GM12864 (cell line): ENCODE data around the gene FMNL2.

Experiments
- DNase-seq: peaks from one replicate; pipeline ENCODE4 v3.0.0-alpha.2; 2011; ENCODE audit warnings: low read depth
- H3K4me3 ChIP-seq: 2 replicates; pipeline ENCODE4 v1.5.1; 2011; ENCODE audit warnings: mild to moderate bottlenecking, low read depth, low read length, control low read depth
- TF ChIP-seq, protein P1 (sequence below): IDR thresholded peaks from 2 replicates; pipeline ENCODE4 v1.5.1; 2011; ENCODE audit warnings: low read depth, mild to moderate bottlenecking, moderate library complexity, low read length, control low read depth, inconsistent platforms; ENCODE audit errors: missing control alignments

The FMNL2 gene

DNA sequence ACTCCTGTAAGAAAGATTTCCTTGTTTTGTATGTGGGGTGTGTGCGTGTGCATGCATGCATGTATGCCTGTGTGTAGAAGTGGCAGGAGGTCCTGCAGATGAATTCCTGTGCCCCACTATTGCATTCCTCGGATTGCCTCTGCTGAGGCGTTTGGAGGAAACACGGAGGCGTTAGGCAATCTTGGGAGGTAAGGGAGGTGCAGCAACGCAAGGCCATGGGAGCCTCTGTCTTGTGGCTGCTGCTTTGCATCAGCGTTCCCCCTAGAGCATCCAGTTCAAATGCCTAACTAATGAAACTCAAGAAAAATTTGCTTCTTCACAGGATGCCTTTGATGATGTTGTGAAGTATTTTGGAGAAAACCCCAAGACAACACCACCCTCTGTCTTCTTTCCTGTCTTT is 302.3 kb downstream of the FMNL2 start:
- no peak for DNase-seq
- TF ChIP-seq, protein P1, sequence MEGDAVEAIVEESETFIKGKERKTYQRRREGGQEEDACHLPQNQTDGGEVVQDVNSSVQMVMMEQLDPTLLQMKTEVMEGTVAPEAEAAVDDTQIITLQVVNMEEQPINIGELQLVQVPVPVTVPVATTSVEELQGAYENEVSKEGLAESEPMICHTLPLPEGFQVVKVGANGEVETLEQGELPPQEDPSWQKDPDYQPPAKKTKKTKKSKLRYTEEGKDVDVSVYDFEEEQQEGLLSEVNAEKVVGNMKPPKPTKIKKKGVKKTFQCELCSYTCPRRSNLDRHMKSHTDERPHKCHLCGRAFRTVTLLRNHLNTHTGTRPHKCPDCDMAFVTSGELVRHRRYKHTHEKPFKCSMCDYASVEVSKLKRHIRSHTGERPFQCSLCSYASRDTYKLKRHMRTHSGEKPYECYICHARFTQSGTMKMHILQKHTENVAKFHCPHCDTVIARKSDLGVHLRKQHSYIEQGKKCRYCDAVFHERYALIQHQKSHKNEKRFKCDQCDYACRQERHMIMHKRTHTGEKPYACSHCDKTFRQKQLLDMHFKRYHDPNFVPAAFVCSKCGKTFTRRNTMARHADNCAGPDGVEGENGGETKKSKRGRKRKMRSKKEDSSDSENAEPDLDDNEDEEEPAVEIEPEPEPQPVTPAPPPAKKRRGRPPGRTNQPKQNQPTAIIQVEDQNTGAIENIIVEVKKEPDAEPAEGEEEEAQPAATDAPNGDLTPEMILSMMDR, result no peak
- H3K4me3 ChIP-seq, result no peak overlapping the region

GRCh38 chr2:152638056-152638455 is 303.1 kb downstream of the FMNL2 start:
- no peak for DNase-seq
- H3K4me3 ChIP-seq, result no peak overlapping the region

DNA sequence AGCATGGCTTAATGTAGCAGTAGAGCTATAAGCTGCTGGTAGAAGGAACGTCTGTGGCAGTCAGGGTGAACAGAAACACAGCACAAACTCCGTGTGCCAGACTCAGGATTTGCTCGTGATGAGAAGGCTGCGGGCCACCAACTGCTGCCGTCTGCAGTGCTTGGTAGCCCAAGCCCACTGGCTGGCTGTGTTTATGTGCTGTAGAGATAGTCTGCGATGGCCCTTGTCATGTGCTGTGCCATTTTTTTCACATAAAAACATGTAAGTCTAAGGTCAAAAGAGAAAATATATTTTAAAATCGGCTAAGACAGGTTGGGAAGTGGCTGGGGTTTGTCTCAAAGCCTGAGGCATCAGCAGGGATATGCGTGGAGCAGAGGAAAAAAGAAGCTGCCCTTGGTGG is 303.6 kb downstream of the FMNL2 start:
- TF ChIP-seq, protein P1, result no peak
- no peak overlapping the region for H3K4me3 ChIP-seq
- DNase-seq, result no peak

More at GRCh38 chr2:152638056-152638455, 303.1 kb downstream of the FMNL2 start:
- TF ChIP-seq, protein P1, result no peak

- DNase-seq, result no peak
- no peak overlapping the region for H3K4me3 ChIP-seq
- TF ChIP-seq, protein P1, result no peak
Observed at GRCh38 chr2:152644189-152644873, 309.4 kb downstream of the FMNL2 start.

DNA sequence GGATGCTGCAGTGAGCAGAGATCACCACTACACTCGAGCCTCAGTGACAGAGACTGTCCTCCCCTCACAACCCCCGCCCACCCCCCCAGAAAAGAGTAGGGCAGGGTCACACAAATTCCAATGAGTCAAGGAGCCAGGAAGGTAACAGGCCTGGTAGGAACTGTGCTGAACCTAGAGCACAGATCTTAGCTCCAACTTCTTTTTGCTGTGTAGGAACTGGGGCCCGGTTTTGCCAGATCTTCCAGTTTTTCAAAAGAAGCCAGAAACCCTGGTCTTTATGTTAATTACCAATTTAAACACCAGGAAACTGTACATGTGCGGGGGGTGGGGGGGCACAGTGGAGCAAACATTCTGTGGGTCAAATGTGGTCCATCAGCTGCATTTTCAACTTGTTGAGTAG is 311.3 kb downstream of the FMNL2 start:
- H3K4me3 ChIP-seq, result no peak overlapping the region
- TF ChIP-seq, protein P1, result no peak
- DNase-seq, result no peak

GRCh38 chr2:152646775-152647174 is 311.8 kb downstream of the FMNL2 start:
- DNase-seq, result no peak

More at GRCh38 chr2:152646775-152647174, 311.8 kb downstream of the FMNL2 start:
- H3K4me3 ChIP-seq, result no peak overlapping the region
- TF ChIP-seq, protein P1, result no peak
